ENCODE results near the gene DPH7. TPM values are rescaled to one million over a fixed set of nuclear protein-coding genes. Genes with fewer than 3 reads are reported as not detected.

The DPH7 gene
- total and polyA plus RNA-seq, 2 of the 8 experiments (the other 6 are each of a cell fraction or from before 2014, with no cell fraction given), result 44.6 to 45.5 TPM

- Histone ChIP-seq H2BK12ac (ENCODE audit: low read depth, low read length) (no peak overlapping the region; the same call in 1 of the 2 replicates), H3K79me1 (ENCODE audit: low read depth, low read length) (peaks cover 2% of the 10 kb centered on the region), H3K23me2 (ENCODE audit: low read depth, low read length) (peaks cover 3% of the 10 kb centered on the region; the same call in 1 of the 2 replicates), H2BK15ac (ENCODE audit: low read length) (no peak overlapping the region), H2BK20ac (ENCODE audit: low read length) (no peak overlapping the region), H4K5ac (ENCODE audit: insufficient read length, low read depth, low read length) (no peak overlapping the region), H4K20me1 (replicated peaks in 1 of 2; ENCODE audit: control insufficient read depth in 1 of 2, insufficient read depth in 2 of 2, low read length in 2 of 2) (peaks cover 0 to 1% of the 10 kb centered on the region in 2 experiments), H3K79me2 (ENCODE audit: control insufficient read depth in 1 of 2, insufficient read depth in 2 of 2, low read length in 2 of 2) (no peaks in the 10 kb centered on the region), H3K14ac (ENCODE audit: insufficient read length) (no peak overlapping the region), H3K4ac (replicated peaks; ENCODE audit: insufficient read length, low read depth, low read length) (no peak overlapping the region), H2AK5ac (ENCODE audit: low read depth, low read length) (no peak overlapping the region), H3K56ac (replicated peaks; ENCODE audit: insufficient read length, low read depth, low read length) (no peak overlapping the region), H3K4me1 (replicated peaks in 1 of 4; ENCODE audit: control insufficient read depth in 3 of 4, insufficient read depth in 4 of 4, low read length in 3 of 4) (no peaks in the 10 kb centered on the region; a peak in 1 of 7 replicates), H4K8ac (ENCODE audit: extremely low read depth, insufficient read depth, low read length) (no peak overlapping the region), H2AFZ (ENCODE audit: low read length) (no peak overlapping the region), H4K91ac (replicated peaks; ENCODE audit: insufficient read length, low read length) (no peak overlapping the region), H3K9ac (replicated peaks in 1 of 4; ENCODE audit: extremely low read depth in 1 of 4, low read depth in 3 of 4, low read length in 3 of 4) (no peak overlapping the region), H3K36me3 (ENCODE audit: control insufficient read depth in 2 of 4, insufficient read depth in 4 of 4, low read length in 3 of 4) (no peaks in the 10 kb centered on the region), H2BK120ac (replicated peaks; ENCODE audit: low read depth, low read length) (no peak overlapping the region), H2BK5ac (ENCODE audit: low read depth, low read length) (no peak overlapping the region), H3K4me2 (ENCODE audit: insufficient read depth in 1 of 2, low read depth in 2 of 2, low read length in 2 of 2) (no peak overlapping the region), H3K23ac (ENCODE audit: insufficient read length) (no peak overlapping the region), H3K27me3 (replicated peaks in 1 of 4; ENCODE audit: control insufficient read depth in 3 of 4, extremely low read depth in 1 of 4, insufficient read depth in 3 of 4, low read length in 3 of 4) (no peaks in the 10 kb centered on the region), H3K4me3 (ENCODE audit: extremely low read depth in 1 of 4, insufficient read depth in 2 of 4, low read depth in 3 of 4, low read length in 4 of 4) (no peak overlapping the region), H3K27ac (ENCODE audit: low read depth, low read length) (no peak overlapping the region), H3K18ac (ENCODE audit: extremely low read depth, low read length) (no peak overlapping the region), H3K9me3 (ENCODE audit: insufficient read depth in 2 of 2, low read depth in 1 of 2, low read length in 1 of 2) (peaks cover 2 to 4% of the 10 kb centered on the region in 2 experiments; a peak in 1 of 4 replicates)
- TF ChIP-seq BCL11A (IDR thresholded peaks at IDR 0.05; ENCODE audit: low read depth in 2 of 2, low read length in 2 of 2) (no peak), TBP (IDR thresholded peaks at IDR 0.05; ENCODE audit: low read depth, low read length) (peak; percentile 55; the same call in 1 of the 2 replicates), ATF3 (IDR thresholded peaks at IDR 0.05; ENCODE audit: insufficient read depth, low read depth, low read length) (no peak)
- WGBS, 2 experiments (ENCODE audit: extremely low coverage in 1 of 2, insufficient coverage in 1 of 2, insufficient read length in 1 of 2, insufficient replicate concordance in 2 of 2, low coverage in 1 of 2, low lambda C conversion rate in 2 of 2, missing lambda C conversion rate in 1 of 2), result 88% methylated on average over 10 of the region's 10 CpGs; no CpG with 5 or more reads in 1 of the 2 experiments
- POLR2A ChIA-PET (ENCODE audit: partially characterized antibody), result no interaction called here
- CTCF ChIA-PET (ENCODE audit: partially characterized antibody), result interaction anchor here (1.1 kb wide), 1 partner anchor 15 kb away, joined by 3 read pairs; no protein-coding TSS in a partner anchor
- FAIRE-seq (no peak), DNase-seq (ENCODE audit: low read depth in 1 of 2, low spot score in 2 of 2) (no peak)
Observed at GRCh38 chr9:137516144-137516917, 62.4 kb downstream of the DPH7 start.
